PFSK-1 (cell line): ENCODE results near the gene IZUMO1.

Source experiments
- POLR2AphosphoS5 ChIP-seq: IDR thresholded peaks from 2 replicates; pipeline ENCODE4 v1.6.1; 2012; ENCODE audit warnings: low read depth, mild to moderate bottlenecking, control low read depth, low read length, moderate library complexity
- REST ChIP-seq, 2 experiments: IDR thresholded peaks; 2 replicates each; pipeline versions ENCODE4 v1.6.1 to v1.8.0; 2011 to 2012; ENCODE audit warnings: low read depth in 2 of 2, low read length in 2 of 2, control low read depth in 1 of 2, inconsistent platforms in 1 of 2, mild to moderate bottlenecking in 1 of 2, moderate library complexity in 1 of 2; ENCODE audit not compliant: insufficient read depth in 1 of 2
- TAF1 ChIP-seq: IDR thresholded peaks from 2 replicates; pipeline ENCODE4 v1.6.1; 2012; ENCODE audit warnings: low read length, control low read depth, borderline replicate concordance; ENCODE audit not compliant: insufficient read depth

DNA sequence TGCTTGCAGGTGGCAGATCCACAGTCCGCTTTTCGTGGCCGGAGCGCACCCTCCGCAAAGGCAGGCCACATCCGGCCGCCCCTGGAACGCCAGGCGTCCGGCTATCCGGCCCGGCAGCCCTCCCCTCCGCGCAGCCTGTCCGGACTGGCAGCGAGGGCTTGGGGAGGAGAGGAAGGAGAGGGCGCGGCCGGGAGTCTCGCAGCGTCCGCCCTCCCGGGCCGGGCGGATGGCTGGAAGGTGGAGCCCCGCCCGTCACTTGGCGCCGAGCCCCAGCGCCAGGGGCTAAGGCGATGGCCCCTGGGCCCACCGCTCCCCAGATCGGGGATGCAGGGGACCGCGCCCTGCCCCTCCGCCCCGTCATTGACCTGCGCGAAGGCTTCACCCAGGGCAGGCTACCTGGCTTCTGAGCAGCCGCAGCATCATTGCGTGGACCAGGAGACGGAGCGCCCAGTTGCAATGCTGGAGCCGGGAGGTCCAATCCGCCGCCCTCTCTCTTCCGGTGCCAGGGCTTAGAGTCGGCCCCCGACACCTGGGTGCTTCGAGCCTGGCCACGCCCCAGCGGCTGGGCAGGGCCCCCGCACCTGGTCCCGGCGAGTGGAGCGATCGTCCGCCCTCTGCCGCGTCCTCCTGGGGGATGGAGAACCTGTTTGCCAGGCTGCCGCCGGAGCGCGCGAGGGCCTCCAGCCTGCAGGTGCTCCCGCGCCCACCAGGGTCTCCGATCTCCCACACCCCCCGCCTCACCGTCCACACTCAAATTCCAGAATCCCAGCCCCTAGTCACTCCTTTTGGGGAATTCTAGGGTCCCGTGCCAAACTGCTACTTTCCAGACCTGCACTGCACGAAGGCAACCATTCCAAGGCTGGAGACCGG lies 6.0 kb upstream of the IZUMO1 start, which contains the start of gene FUT1:
- TF ChIP-seq TAF1 (no peak), REST (IDR thresholded peaks at IDR 0.05; ENCODE audit: insufficient read depth in 1 of 2, low read depth in 2 of 2, low read length in 2 of 2) (no peak), POLR2AphosphoS5 (peak; percentile 81)
